Measurements from ENCODE around the gene MVB12B. TPM values are rescaled to one million over a fixed set of nuclear protein-coding genes. Genes with fewer than 3 reads are reported as not detected.

The MVB12B gene
- total RNA-seq, 1 donor: 5.4 TPM

DNA sequence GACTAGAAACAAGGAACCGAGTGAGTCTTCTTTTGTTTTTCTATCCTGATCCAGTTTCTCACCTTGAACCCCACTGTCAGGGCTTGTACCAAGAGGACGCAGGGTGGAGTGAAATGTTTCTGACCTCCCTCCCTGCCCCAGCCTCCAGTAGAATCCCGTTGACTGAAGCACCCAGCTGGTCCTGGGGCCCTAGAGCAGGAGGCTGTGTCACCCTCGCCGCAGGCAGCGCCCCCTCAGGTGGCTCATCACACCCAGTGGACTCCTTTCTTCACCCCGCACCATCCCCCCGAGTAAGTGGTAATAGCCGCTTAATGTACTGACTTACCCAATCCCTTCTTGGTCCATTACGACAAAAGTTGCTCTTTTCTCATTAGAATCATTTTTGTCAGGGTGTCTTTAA lies 53.8 kb downstream of the MVB12B start:
- H4K20me1 ChIP-seq (ENCODE audit: insufficient read depth, low read length): peaks cover 6% of the 10 kb centered on the region
- no peak overlapping the region for H2AFZ ChIP-seq (ENCODE audit: low read length)
- no peaks in the 10 kb centered on the region for H3K27me3 ChIP-seq (ENCODE audit: insufficient read depth, low read length)
- no peak overlapping the region for H3K4me2 ChIP-seq (ENCODE audit: insufficient read depth, low read length)
- H3K9me3 ChIP-seq (ENCODE audit: low read depth, low read length): no peaks in the 10 kb centered on the region
- H3K4me1 ChIP-seq (ENCODE audit: insufficient read depth, low read length): peaks cover 13% of the 10 kb centered on the region
- H3K4me3 ChIP-seq (ENCODE audit: insufficient read depth, low read length): no peak overlapping the region
- TF ChIP-seq, protein P1, sequence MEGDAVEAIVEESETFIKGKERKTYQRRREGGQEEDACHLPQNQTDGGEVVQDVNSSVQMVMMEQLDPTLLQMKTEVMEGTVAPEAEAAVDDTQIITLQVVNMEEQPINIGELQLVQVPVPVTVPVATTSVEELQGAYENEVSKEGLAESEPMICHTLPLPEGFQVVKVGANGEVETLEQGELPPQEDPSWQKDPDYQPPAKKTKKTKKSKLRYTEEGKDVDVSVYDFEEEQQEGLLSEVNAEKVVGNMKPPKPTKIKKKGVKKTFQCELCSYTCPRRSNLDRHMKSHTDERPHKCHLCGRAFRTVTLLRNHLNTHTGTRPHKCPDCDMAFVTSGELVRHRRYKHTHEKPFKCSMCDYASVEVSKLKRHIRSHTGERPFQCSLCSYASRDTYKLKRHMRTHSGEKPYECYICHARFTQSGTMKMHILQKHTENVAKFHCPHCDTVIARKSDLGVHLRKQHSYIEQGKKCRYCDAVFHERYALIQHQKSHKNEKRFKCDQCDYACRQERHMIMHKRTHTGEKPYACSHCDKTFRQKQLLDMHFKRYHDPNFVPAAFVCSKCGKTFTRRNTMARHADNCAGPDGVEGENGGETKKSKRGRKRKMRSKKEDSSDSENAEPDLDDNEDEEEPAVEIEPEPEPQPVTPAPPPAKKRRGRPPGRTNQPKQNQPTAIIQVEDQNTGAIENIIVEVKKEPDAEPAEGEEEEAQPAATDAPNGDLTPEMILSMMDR (IDR thresholded peaks at IDR 0.05; ENCODE audit: extremely low read depth, low read depth, low read length): no peak
- H3K36me3 ChIP-seq (ENCODE audit: insufficient read depth, low read length): no peaks in the 10 kb centered on the region
- no peak for DNase-seq (ENCODE audit: insufficient read length, low spot score, missing footprints)
- H3K27ac ChIP-seq (ENCODE audit: low read depth, low read length): no peak overlapping the region
- H3K79me2 ChIP-seq (ENCODE audit: insufficient read depth, low read length): peaks cover 4% of the 10 kb centered on the region

DNA sequence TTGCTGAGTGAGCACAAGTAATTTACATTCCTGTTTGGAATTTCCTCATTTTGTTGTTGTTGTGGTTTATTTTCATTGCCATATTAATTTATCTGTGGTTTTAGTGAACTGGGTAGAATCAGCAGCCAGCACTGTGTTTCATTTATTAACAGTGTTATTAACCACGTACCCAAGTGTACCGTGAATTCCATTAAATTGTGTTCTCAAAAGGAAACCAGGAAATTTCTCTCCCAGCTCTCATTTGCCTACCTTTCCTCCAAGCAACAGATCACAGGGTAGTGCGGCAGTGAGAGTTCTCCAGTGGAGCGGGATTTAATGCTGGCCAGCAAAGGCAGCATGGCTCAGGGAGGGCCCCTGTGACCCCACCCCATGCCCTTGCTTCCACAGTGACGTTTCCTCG lies 54.6 kb downstream of the MVB12B start:
- no peak for DNase-seq (ENCODE audit: insufficient read length, low spot score, missing footprints)
- TF ChIP-seq, protein P1 (IDR thresholded peaks at IDR 0.05; ENCODE audit: extremely low read depth, low read depth, low read length): no peak
- no peaks in the 10 kb centered on the region for H3K27me3 ChIP-seq (ENCODE audit: insufficient read depth, low read length)
- H3K4me3 ChIP-seq (ENCODE audit: insufficient read depth, low read length): no peak overlapping the region
- H4K20me1 ChIP-seq (ENCODE audit: insufficient read depth, low read length): peaks cover 6% of the 10 kb centered on the region
- H3K9me3 ChIP-seq (ENCODE audit: low read depth, low read length): no peaks in the 10 kb centered on the region
- no peak overlapping the region for H2AFZ ChIP-seq (ENCODE audit: low read length)
- H3K4me1 ChIP-seq (ENCODE audit: insufficient read depth, low read length): peaks cover 5% of the 10 kb centered on the region
- H3K27ac ChIP-seq (ENCODE audit: low read depth, low read length): no peak overlapping the region
- H3K36me3 ChIP-seq (ENCODE audit: insufficient read depth, low read length): no peaks in the 10 kb centered on the region
- H3K4me2 ChIP-seq (ENCODE audit: insufficient read depth, low read length): no peak overlapping the region
- H3K79me2 ChIP-seq (ENCODE audit: insufficient read depth, low read length): peaks cover 4% of the 10 kb centered on the region

DNA sequence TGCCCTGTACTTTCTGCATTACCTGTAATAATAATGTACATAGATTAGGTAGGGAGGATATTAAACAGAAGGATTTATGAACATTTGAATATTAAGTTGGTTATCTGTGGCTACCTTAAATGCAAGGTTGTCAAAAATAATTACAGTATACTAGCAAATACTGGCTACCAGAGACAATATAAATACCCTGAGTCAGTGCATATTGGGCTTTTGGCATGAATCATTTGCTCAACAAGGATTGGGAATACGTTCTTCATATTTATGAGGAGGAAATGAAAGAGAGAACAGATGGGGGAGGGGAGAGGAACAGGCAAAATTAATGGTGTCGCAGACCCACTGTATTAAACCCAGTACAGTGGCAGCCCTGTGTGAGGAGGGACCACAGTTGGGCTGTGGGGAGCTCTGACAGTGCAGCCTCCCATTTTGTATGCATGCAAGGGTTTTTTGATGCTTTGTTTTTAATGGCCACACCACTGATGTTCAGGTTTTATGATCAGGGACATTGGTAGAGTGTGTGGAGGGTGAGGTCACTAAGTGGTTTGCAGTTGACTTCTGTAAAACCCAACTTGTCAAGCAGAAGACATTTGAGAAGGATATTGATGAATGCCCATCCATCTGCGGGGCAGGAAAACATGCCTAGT lies 56.9 kb downstream of the MVB12B start:
- H3K27ac ChIP-seq (ENCODE audit: low read depth, low read length): no peak overlapping the region
- no peaks in the 10 kb centered on the region for H3K79me2 ChIP-seq (ENCODE audit: insufficient read depth, low read length)
- H3K4me1 ChIP-seq (ENCODE audit: insufficient read depth, low read length): peaks cover 4% of the 10 kb centered on the region
- H4K20me1 ChIP-seq (ENCODE audit: insufficient read depth, low read length): no peaks in the 10 kb centered on the region
- H3K36me3 ChIP-seq (ENCODE audit: insufficient read depth, low read length): peaks cover 11% of the 10 kb centered on the region
- H2AFZ ChIP-seq (ENCODE audit: low read length): no peak overlapping the region
- no peak for DNase-seq (ENCODE audit: insufficient read length, low spot score, missing footprints)
- H3K27me3 ChIP-seq (ENCODE audit: insufficient read depth, low read length): no peaks in the 10 kb centered on the region
- TF ChIP-seq, protein P1 (IDR thresholded peaks at IDR 0.05; ENCODE audit: extremely low read depth, low read depth, low read length): no peak
- H3K9me3 ChIP-seq (ENCODE audit: low read depth, low read length): no peaks in the 10 kb centered on the region
- H3K4me3 ChIP-seq (ENCODE audit: insufficient read depth, low read length): no peak overlapping the region
- H3K4me2 ChIP-seq (ENCODE audit: insufficient read depth, low read length): no peak overlapping the region

DNA sequence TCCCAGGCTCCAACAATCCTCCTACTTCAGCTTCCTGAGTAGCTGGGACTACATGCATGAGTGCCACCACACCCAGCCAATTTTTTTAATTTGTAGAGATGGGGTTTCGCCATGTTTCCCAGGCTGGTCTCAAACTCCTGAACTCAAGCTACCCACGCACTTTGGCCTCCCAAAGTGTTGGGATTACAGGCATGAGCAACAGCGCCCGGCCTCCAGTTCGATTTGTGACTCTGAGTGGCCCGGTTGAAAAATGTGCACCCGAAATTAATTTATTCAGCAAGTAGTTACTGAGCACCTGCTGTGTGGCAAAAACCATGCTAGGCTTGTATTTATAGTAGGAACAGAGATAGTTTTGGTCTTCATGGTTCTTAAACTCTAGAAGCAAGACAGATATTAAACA lies 58.3 kb downstream of the MVB12B start:
- Histone ChIP-seq H3K79me2 (ENCODE audit: insufficient read depth, low read length) (no peaks in the 10 kb centered on the region), H3K36me3 (ENCODE audit: insufficient read depth, low read length) (peaks cover 11% of the 10 kb centered on the region), H3K4me3 (ENCODE audit: insufficient read depth, low read length) (no peak overlapping the region), H3K27me3 (ENCODE audit: insufficient read depth, low read length) (no peaks in the 10 kb centered on the region), H2AFZ (ENCODE audit: low read length) (no peak overlapping the region), H4K20me1 (ENCODE audit: insufficient read depth, low read length) (no peaks in the 10 kb centered on the region), H3K9me3 (ENCODE audit: low read depth, low read length) (no peaks in the 10 kb centered on the region), H3K4me1 (ENCODE audit: insufficient read depth, low read length) (peaks cover 4% of the 10 kb centered on the region), H3K4me2 (ENCODE audit: insufficient read depth, low read length) (no peak overlapping the region), H3K27ac (ENCODE audit: low read depth, low read length) (no peak overlapping the region)
- DNase-seq (ENCODE audit: insufficient read length, low spot score, missing footprints): no peak
- TF ChIP-seq, protein P1 (IDR thresholded peaks at IDR 0.05; ENCODE audit: extremely low read depth, low read depth, low read length): no peak
